ENCODE results near the gene OPCML. TPM values are rescaled to one million over a fixed set of nuclear protein-coding genes. Genes with fewer than 3 reads are reported as not detected.

The OPCML gene
- total RNA-seq, 4 donors from 2014 or later, result 0.16 TPM; not detected in 3

DNA sequence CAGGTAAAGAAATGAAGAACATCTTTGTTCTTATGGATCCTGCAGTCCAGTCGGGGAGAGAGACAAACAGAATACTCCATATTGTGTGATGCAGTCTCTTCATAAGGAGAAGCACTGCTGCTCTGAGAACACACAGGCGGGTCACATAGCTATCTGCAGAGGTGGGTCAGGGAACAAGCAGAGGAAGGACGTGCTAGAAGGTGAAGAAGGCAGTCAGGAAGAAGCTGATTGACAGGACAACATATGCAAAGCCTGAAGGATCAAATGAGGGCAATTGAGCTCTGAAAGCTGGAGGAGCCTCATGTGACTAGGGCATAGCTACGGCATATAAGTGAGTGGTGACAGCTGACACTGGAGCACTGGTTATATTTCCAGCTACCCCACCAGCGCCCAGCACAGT lies 122.5 kb downstream of the OPCML start:
- intact Hi-C loops (cut with DNase I; ENCODE audit: low total_unique reads), result no loop called here
- TF ChIP-seq, protein P1, sequence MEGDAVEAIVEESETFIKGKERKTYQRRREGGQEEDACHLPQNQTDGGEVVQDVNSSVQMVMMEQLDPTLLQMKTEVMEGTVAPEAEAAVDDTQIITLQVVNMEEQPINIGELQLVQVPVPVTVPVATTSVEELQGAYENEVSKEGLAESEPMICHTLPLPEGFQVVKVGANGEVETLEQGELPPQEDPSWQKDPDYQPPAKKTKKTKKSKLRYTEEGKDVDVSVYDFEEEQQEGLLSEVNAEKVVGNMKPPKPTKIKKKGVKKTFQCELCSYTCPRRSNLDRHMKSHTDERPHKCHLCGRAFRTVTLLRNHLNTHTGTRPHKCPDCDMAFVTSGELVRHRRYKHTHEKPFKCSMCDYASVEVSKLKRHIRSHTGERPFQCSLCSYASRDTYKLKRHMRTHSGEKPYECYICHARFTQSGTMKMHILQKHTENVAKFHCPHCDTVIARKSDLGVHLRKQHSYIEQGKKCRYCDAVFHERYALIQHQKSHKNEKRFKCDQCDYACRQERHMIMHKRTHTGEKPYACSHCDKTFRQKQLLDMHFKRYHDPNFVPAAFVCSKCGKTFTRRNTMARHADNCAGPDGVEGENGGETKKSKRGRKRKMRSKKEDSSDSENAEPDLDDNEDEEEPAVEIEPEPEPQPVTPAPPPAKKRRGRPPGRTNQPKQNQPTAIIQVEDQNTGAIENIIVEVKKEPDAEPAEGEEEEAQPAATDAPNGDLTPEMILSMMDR (IDR thresholded peaks at IDR 0.05), result no peak
- no peak for TF ChIP-seq POLR2A (IDR thresholded peaks at IDR 0.05)
- WGBS, 2 donors, result 70 to 77% methylated on average over 5 of the region's 5 CpGs
- no peak overlapping the region for H3K4me3 ChIP-seq (ENCODE audit: low read depth, poor library complexity, severe bottlenecking)
- DNase-seq (ENCODE audit: low spot score in 2 of 2), result no peak

DNA sequence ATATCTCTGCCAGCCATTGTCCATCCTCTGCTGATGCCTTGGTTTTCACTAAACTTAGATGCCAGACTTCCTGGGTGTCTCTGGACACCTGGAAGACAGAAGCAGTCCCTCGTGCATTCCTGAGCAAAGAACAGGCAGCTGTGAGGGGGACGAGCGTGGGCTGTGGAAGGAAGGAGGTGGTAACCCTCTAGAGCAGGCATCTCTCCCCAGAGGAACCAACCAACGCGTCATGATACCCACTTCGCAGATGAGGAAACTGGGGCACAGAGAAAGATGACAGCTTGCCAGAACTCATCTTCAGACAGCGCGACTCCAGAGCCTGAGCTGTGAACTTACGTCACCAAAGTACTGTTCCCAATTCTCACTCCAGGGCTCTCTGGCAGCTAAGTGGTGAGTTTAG lies 123.4 kb downstream of the OPCML start:
- DNase-seq (ENCODE audit: low spot score in 2 of 2), result no peak
- no peak overlapping the region for H3K4me3 ChIP-seq (ENCODE audit: low read depth, poor library complexity, severe bottlenecking)
- TF ChIP-seq, protein P1 (IDR thresholded peaks at IDR 0.05), result no peak
- no peak for TF ChIP-seq POLR2A (IDR thresholded peaks at IDR 0.05)
- intact Hi-C loops (cut with DNase I; ENCODE audit: low total_unique reads), result no loop called here
- WGBS, 2 donors, result 79 to 80% methylated on average over 9 of the region's 9 CpGs

DNA sequence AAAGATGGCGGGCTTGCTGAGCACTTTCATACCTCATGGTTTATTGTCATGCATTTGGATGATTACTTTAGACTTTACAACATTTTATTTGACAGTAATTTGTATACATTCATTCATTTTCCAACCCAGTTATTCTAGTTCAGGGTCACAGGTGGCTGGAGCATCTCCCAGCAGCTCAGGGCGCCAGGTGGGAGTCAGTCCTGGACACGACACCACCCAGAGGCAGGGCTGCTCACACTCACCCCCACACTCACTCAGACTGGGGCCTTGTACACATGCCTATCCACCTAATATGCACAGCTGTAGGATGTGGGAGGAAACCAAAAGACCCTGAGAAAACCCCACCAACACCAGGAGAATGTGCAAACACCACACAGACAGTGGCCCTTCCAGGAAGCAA lies 123.9 kb downstream of the OPCML start:
- DNase-seq (ENCODE audit: low spot score in 2 of 2), result no peak
- intact Hi-C loops (cut with DNase I; ENCODE audit: low total_unique reads), result no loop called here
- no peak overlapping the region for H3K4me3 ChIP-seq (ENCODE audit: low read depth, poor library complexity, severe bottlenecking)
- TF ChIP-seq POLR2A (IDR thresholded peaks at IDR 0.05), result no peak
- 88 to 95% methylated on average over 3 of the region's 3 CpGs for WGBS, 2 donors

DNA sequence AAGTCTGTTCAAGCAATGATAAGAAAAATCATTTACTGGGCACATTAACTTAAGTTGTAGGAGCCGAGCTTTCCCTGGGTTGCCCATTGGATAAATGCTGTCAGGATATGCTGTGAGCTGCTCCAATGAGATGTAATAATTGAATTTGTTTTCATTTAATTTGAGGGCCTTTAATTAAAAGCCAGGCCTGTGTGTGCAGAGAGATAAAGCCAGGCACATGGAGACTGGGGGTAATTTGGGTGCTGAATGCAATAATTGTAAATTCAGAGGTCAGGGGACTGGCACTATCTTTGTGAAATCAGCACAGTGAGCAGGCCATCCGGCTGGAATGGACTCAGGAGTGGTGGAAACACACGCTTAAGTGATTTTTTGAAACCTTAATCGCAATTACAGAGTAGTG lies 125.8 kb downstream of the OPCML start:
- intact Hi-C loops (cut with DNase I; ENCODE audit: low total_unique reads), result no loop called here
- TF ChIP-seq POLR2A (IDR thresholded peaks at IDR 0.05), result no peak
- TF ChIP-seq, protein P1 (IDR thresholded peaks at IDR 0.05), result no peak
- H3K4me3 ChIP-seq (ENCODE audit: low read depth, poor library complexity, severe bottlenecking), result no peak overlapping the region
- no peak for DNase-seq (ENCODE audit: low spot score in 2 of 2)
- 74 to 84% methylated on average over 4 of the region's 4 CpGs for WGBS, 2 donors

DNA sequence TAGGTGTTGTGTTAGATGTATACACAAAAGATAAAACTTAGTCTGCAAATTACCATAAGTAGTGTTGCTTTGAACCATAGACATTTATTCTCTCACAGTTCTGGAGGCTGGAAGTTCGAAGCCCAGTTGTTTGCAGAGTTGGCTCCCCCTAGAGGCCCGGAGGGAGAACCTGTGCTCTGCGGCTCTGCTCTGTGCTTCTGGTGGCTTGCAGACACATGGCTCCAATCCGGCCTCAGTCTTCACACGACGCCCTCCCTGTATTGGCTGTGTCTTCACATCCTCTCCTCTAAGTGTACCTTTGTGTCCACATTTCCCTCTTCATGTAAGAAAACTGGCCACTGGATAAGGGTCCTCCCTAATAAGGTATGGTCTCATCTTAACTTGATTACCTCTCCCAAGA lies 128.4 kb downstream of the OPCML start:
- no peak for DNase-seq (ENCODE audit: low spot score in 2 of 2)
- 88 to 92% methylated on average over 6 of the region's 6 CpGs for WGBS, 2 donors
- no peak overlapping the region for H3K4me3 ChIP-seq (ENCODE audit: low read depth, poor library complexity, severe bottlenecking)
- intact Hi-C loops (cut with DNase I; ENCODE audit: low total_unique reads), result no loop called here
- no peak for TF ChIP-seq POLR2A (IDR thresholded peaks at IDR 0.05)
- TF ChIP-seq, protein P1 (IDR thresholded peaks at IDR 0.05), result no peak

DNA sequence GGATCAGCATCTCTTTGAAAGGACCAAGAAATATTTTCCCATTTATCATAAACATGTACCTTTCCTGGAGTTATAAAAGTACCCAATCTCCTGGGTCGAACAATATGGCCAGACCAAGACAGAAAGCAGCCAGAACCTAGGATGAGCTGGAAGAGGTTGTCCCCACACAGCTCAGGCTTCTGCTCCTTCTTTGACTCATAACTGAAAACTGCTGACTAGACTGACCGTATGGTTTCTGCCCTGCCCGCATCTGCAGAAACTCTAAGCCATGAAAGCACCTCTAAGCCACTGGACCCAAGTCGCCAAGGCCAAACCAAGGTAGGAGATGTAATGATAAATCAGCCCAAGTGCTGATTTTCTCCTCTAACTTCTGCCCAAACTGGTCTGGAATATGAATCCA lies 129.8 kb downstream of the OPCML start:
- 93 to 95% methylated on average over 4 of the region's 4 CpGs for whole genome bisulfite sequencing, 2 donors
- no peak for DNase-seq (ENCODE audit: low spot score in 2 of 2)
- intact Hi-C loops (cut with DNase I; ENCODE audit: low total_unique reads), result no loop called here
- TF ChIP-seq, protein P1 (IDR thresholded peaks at IDR 0.05), result no peak
- TF ChIP-seq POLR2A (IDR thresholded peaks at IDR 0.05), result no peak
- H3K4me3 ChIP-seq (ENCODE audit: low read depth, poor library complexity, severe bottlenecking), result no peak overlapping the region

All from lower leg skin (tissue), 4 donors.